Muscle of arm (tissue), 14 donors: Measurements from ENCODE around the gene LYL1. TPM values are rescaled to one million over a fixed set of nuclear protein-coding genes. Genes with fewer than 3 reads are reported as not detected.
"Not testable (repeated sequence)": the region's sequence is repeated elsewhere in the genome, so short reads cannot be mapped to it uniquely, and the experiment has no call there.

Experiments
- DNase-seq: peaks from one replicate; pipeline ENCODE4 v3.0.0-alpha.2; 2013
- long read RNA-seq, 11 donors: transcript quantifications; one replicate each; lab custom pipeline, GENCODE V29; 2026
- polyA plus RNA-seq, 12 donors: library from polyadenylated mRNA; unstranded; fragments of 120-200 nt; gene quantifications; one replicate each; pipeline ENCODE4 v1.2.1, GENCODE V29; 2013; ENCODE audit not compliant: insufficient read length in 12 of 12

The LYL1 gene
- polyA plus RNA-seq = 1 to 10 TPM in 11 of 12 donors, not detected in 1; 2.5 to 10.0 (median 3.6) TPM
- long read RNA-seq, donor 1, partial matches to known transcripts = 0 of 2 reads
- long read RNA-seq, donor 1, other reads (novel, unspliced or antisense) = 0 of 2 reads
- long read RNA-seq, donor 2, partial matches to known transcripts = 0 of 1 reads
- long read RNA-seq, donor 2, other reads (novel, unspliced or antisense) = 0 of 1 reads
- long read RNA-seq, donor 3, partial matches to known transcripts = 0 of 3 reads
- long read RNA-seq, donor 3, other reads (novel, unspliced or antisense) = 0 of 3 reads
- long read RNA-seq, donor 4 = 0 reads
- long read RNA-seq, donor 5, partial matches to known transcripts = 0 of 1 reads
- long read RNA-seq, donor 5, other reads (novel, unspliced or antisense) = 0 of 1 reads
- long read RNA-seq, donor 6, partial matches to known transcripts = 0 of 2 reads
- long read RNA-seq, donor 6, other reads (novel, unspliced or antisense) = 0 of 2 reads
- long read RNA-seq, donor 7, partial matches to known transcripts = 0 of 2 reads
- long read RNA-seq, donor 7, other reads (novel, unspliced or antisense) = 0 of 2 reads
- long read RNA-seq, donor 8, partial matches to known transcripts = 0 of 1 reads
- long read RNA-seq, donor 8, other reads (novel, unspliced or antisense) = 0 of 1 reads
- long read RNA-seq, donor 9, partial matches to known transcripts = 0 of 2 reads
- long read RNA-seq, donor 9, other reads (novel, unspliced or antisense) = 0 of 2 reads
- long read RNA-seq, donor 10, partial matches to known transcripts = 0 of 1 reads
- long read RNA-seq, donor 10, other reads (novel, unspliced or antisense) = 0 of 1 reads
- long read RNA-seq, donor 11, partial matches to known transcripts = 0 of 2 reads
- long read RNA-seq, donor 11, other reads (novel, unspliced or antisense) = 0 of 2 reads

GRCh38 chr19:13102666-13103580 lies at the start of gene LYL1:
LYL1 (minus strand) TSS chr19:13102858; CDS start chr19:13101171, 1,687 bp downstream.
- no peak for DNase-seq

GRCh38 chr19:13151605-13152355 lies 49.1 kb upstream of the LYL1 start:
- peak; percentile 98 for DNase-seq

- no peak for DNase-seq
These were observed 48.4 kb upstream of the LYL1 start for GRCh38 chr19:13150931-13151604.

GRCh38 chr19:13150187-13150930 lies 47.7 kb upstream of the LYL1 start, which contains the start of the genes IER2 and STX10:
IER2 (plus strand) TSS chr19:13150411; CDS start chr19:13153187, 2,776 bp downstream.
STX10 (minus strand) TSS chr19:13150375; CDS start chr19:13150173, 202 bp downstream.
- peak; percentile 94 for DNase-seq

GRCh38 chr19:13149628-13150186 lies 47.0 kb upstream of the LYL1 start:
- DNase-seq = peak; percentile 25

GRCh38 chr19:13149173-13149627 lies 46.5 kb upstream of the LYL1 start:
- not testable (repeated sequence) for DNase-seq

GRCh38 chr19:13146763-13147563 lies 44.3 kb upstream of the LYL1 start:
- no peak for DNase-seq

GRCh38 chr19:13139633-13140311 lies 37.1 kb upstream of the LYL1 start:
- DNase-seq = no peak

GRCh38 chr19:13138916-13139198 lies 36.2 kb upstream of the LYL1 start:
- no peak for DNase-seq

GRCh38 chr19:13138171-13138915 lies 35.7 kb upstream of the LYL1 start:
- no peak for DNase-seq

GRCh38 chr19:13137290-13137794 lies 34.7 kb upstream of the LYL1 start:
- DNase-seq = no peak

GRCh38 chr19:13135068-13136062 lies 32.7 kb upstream of the LYL1 start:
- no peak for DNase-seq

GRCh38 chr19:13134626-13135025 lies 32.0 kb upstream of the LYL1 start:
- DNase-seq = no peak

- no peak for DNase-seq
These were observed 30.7 kb upstream of the LYL1 start for GRCh38 chr19:13133241-13133870.
